Panc1 (cell line): ENCODE data around the gene GABRB1. TPM values are rescaled to one million over a fixed set of nuclear protein-coding genes. Genes with fewer than 3 reads are reported as not detected.

Experiments
- ATAC-seq: fragments of 200-7000 bp; cut with Tn5 transposase; 2 replicates; pipeline ENCODE4 v1.9.1; 2020; ENCODE audit warnings: mild to moderate bottlenecking, moderate library complexity
- BruUV-seq: library from RNA; stranded (reverse); fragments of 400-500 nt; replicated peaks from 2 replicates; lab custom pipeline; 2021; lab: Mats Ljungman, UMichigan
- CTCF ChIA-PET: fragments of 300-600 bp; sonication (Branson Sonifier 250); formaldehyde crosslinking; loops from one replicate; lab custom pipeline; 2022; ENCODE audit warnings: antibody characterized with exemption; lab: Charles Lee
- POLR2A ChIA-PET: fragments of 300-600 bp; sonication (Branson Sonifier 250); formaldehyde crosslinking; loops from one replicate; lab custom pipeline; 2022; ENCODE audit warnings: antibody characterized with exemption; lab: Charles Lee
- DNase-seq: peaks from one replicate; pipeline ENCODE4 v3.0.0-alpha.2; 2010; ENCODE audit warnings: low read depth, low spot score
- H3K27ac ChIP-seq: 2 replicates; pipeline ENCODE4 v1.5.1; 2011; ENCODE audit warnings: mild to moderate bottlenecking, low read length, inconsistent platforms
- H3K27me3 ChIP-seq: fragments of 200-500 bp; sonication (Bioruptor generic); 2 replicates; pipeline ENCODE4 v1.6.0; 2014; ENCODE audit warnings: low read length, inconsistent platforms; ENCODE audit not compliant: control insufficient read depth, insufficient read depth
- H3K36me3 ChIP-seq: fragments of 200-500 bp; sonication (Bioruptor generic); 2 replicates; pipeline ENCODE4 v1.5.1; 2014; ENCODE audit warnings: inconsistent platforms, mild to moderate bottlenecking, low read length, moderate library complexity; ENCODE audit not compliant: control insufficient read depth, insufficient read depth
- H3K4me1 ChIP-seq: 2 replicates; pipeline ENCODE4 v1.5.1; 2011; ENCODE audit warnings: inconsistent platforms, mild to moderate bottlenecking, low read length, moderate library complexity; ENCODE audit not compliant: control insufficient read depth, insufficient read depth
- H3K4me3 ChIP-seq, 2 experiments: 2 replicates each; pipeline ENCODE4 v1.5.1; 2011 to 2012; ENCODE audit warnings: low read depth in 2 of 2, low read length in 2 of 2, mild to moderate bottlenecking in 2 of 2, inconsistent platforms in 1 of 2, moderate library complexity in 1 of 2
- H3K9me3 ChIP-seq: fragments of 200-500 bp; sonication (Bioruptor generic); 2 replicates; pipeline ENCODE4 v1.5.1; 2014; ENCODE audit warnings: low read depth, mild to moderate bottlenecking, inconsistent platforms, low read length, moderate library complexity; ENCODE audit not compliant: control insufficient read depth, insufficient read depth
- CTCF ChIP-seq: fragments of 450-650 bp; IDR thresholded peaks from 2 replicates; pipeline ENCODE4 v1.5.1; 2017; ENCODE audit warnings: mild to moderate bottlenecking
- POLR2AphosphoS5 ChIP-seq: IDR thresholded peaks from 2 replicates; pipeline ENCODE4 v1.6.1; 2012; ENCODE audit warnings: mild to moderate bottlenecking, low read depth, low read length, moderate library complexity
- REST ChIP-seq, 2 experiments: IDR thresholded peaks; 2 replicates each; pipeline ENCODE4 v1.6.1; 2011 to 2012; ENCODE audit warnings: low read depth in 2 of 2, control low read depth in 1 of 2, low read length in 1 of 2, mild to moderate bottlenecking in 1 of 2, moderate library complexity in 1 of 2; ENCODE audit not compliant: insufficient read depth in 1 of 2
- SIN3A ChIP-seq: IDR thresholded peaks from 2 replicates; pipeline ENCODE4 v1.6.1; 2012; ENCODE audit warnings: low read depth, mild to moderate bottlenecking, low read length, moderate library complexity, borderline replicate concordance; ENCODE audit not compliant: insufficient read depth
- TCF7L2 ChIP-seq: IDR thresholded peaks from 2 replicates; pipeline ENCODE4 v1.6.1; 2011; ENCODE audit warnings: mild to moderate bottlenecking, low read depth, low read length, inconsistent platforms
- in situ Hi-C: cut with HindIII; loops from 2 replicates; pipeline ENCODE4 v1.10.0; 2016; ENCODE audit warnings: low sequenced_read_pairs, low pct_unique_long_range_greater_than_20kb
- intact Hi-C: fragments of 100-400 bp; cut with micrococcal nuclease; formaldehyde crosslinking; loops from one replicate; pipeline ENCODE4 v1.10.0; 2022; ENCODE audit not compliant: unreplicated experiment
- total RNA-seq: library from RNA; stranded (reverse); gene quantifications from one replicate; pipeline ENCODE4 v1.2.1, GENCODE V29; 2021; ENCODE audit not compliant: unreplicated experiment

Gene GABRB1
- total RNA-seq, 1 experiment from 2014 or later: not detected

- H3K27ac ChIP-seq: no peak overlapping the region
- ChIA-PET POLR2A (no interaction called here), CTCF (no interaction called here)
- H3K36me3 ChIP-seq: no peaks in the 10 kb centered on the region
- no peak for ATAC-seq
- no peaks in the 10 kb centered on the region for H3K4me1 ChIP-seq
- TF ChIP-seq POLR2AphosphoS5 (no peak), SIN3A (no peak), CTCF (no peak), REST (IDR thresholded peaks at IDR 0.05; ENCODE audit: insufficient read depth in 1 of 2, low read depth in 2 of 2, low read length in 1 of 2) (no peak), TCF7L2 (no peak)
- in situ Hi-C loops: no loop called here
- H3K9me3 ChIP-seq: no peaks in the 10 kb centered on the region
- no TSS peak for BruUV-seq
- no peak overlapping the region for H3K4me3 ChIP-seq
- DNase-seq: no peak
- no peaks in the 10 kb centered on the region for H3K27me3 ChIP-seq
- intact Hi-C loops: no loop called here
Measured at GRCh38 chr4:47207555-47207954, 176.2 kb downstream of the GABRB1 start.

GRCh38 chr4:47209833-47210232, 178.5 kb downstream of the GABRB1 start:
- H3K4me3 ChIP-seq: no peak overlapping the region
- intact Hi-C loops: no loop called here
- no TSS peak for BruUV-seq
- TF ChIP-seq TCF7L2 (no peak), CTCF (no peak), SIN3A (no peak), POLR2AphosphoS5 (no peak), REST (IDR thresholded peaks at IDR 0.05; ENCODE audit: insufficient read depth in 1 of 2, low read depth in 2 of 2, low read length in 1 of 2) (no peak)
- no peaks in the 10 kb centered on the region for H3K9me3 ChIP-seq
- no peak overlapping the region for H3K27ac ChIP-seq
- no peak for ATAC-seq
- in situ Hi-C loops: no loop called here
- POLR2A ChIA-PET: interaction anchor here (0.6 kb wide), 1 partner anchor 79 kb away, joined by 4 read pairs; no protein-coding TSS in a partner anchor
- CTCF ChIA-PET: no interaction called here
- DNase-seq: peak; percentile 57
- H3K4me1 ChIP-seq: no peaks in the 10 kb centered on the region
- no peaks in the 10 kb centered on the region for H3K36me3 ChIP-seq
- no peaks in the 10 kb centered on the region for H3K27me3 ChIP-seq
